ENCODE results near the gene TEN1.
"Not testable (repeated sequence)": the region's sequence is repeated elsewhere in the genome, so short reads cannot be mapped to it uniquely, and the experiment has no call there.

The TEN1 gene

GRCh38 chr17:76039121-76039520 is 60.1 kb downstream of the TEN1 start:
- H3K36me3 ChIP-seq (ENCODE audit: low read length): peaks cover 4% of the 10 kb centered on the region; the same call in 1 of the 2 replicates

GRCh38 chr17:76040376-76040775 is 61.3 kb downstream of the TEN1 start:
- Histone ChIP-seq H3K27me3 (ENCODE audit: low read length) (no peaks in the 10 kb centered on the region), H3K9ac (ENCODE audit: low read length) (no peak overlapping the region), H3K9me2 (replicated peaks; ENCODE audit: insufficient read depth, low read length) (no peaks in the 10 kb centered on the region), H4K20me1 (ENCODE audit: low read depth, low read length) (no peaks in the 10 kb centered on the region), H3K27ac (ENCODE audit: low read depth, low read length) (no peak overlapping the region), H3K4me2 (ENCODE audit: low read depth, low read length, poor library complexity, severe bottlenecking) (no peak overlapping the region), H3K36me3 (ENCODE audit: low read length) (peaks cover 8% of the 10 kb centered on the region; the same call in 1 of the 2 replicates), H3F3A (ENCODE audit: insufficient read depth) (no peaks in the 10 kb centered on the region), H2AFZ (ENCODE audit: low read depth, low read length, severe bottlenecking) (no peak overlapping the region), H3K9me3 (ENCODE audit: insufficient read depth, low read length) (no peaks in the 10 kb centered on the region), H3K79me2 (ENCODE audit: insufficient read depth, low read length) (no peaks in the 10 kb centered on the region), H3K4me3 (ENCODE audit: insufficient read depth, low read length, poor library complexity, severe bottlenecking) (no peak overlapping the region)
- TF ChIP-seq CTCF (IDR thresholded peaks at IDR 0.05; ENCODE audit: insufficient read depth, low read length, poor library complexity, severe bottlenecking) (no peak), EZH2phosphoT487 (conservative IDR thresholded peaks at IDR 0.05; ENCODE audit: low read length) (no peak)

More at GRCh38 chr17:76039121-76039520, 60.1 kb downstream of the TEN1 start:
- Histone ChIP-seq H4K20me1 (ENCODE audit: low read depth, low read length) (no peaks in the 10 kb centered on the region), H3K79me2 (ENCODE audit: insufficient read depth, low read length) (no peaks in the 10 kb centered on the region), H3K4me2 (ENCODE audit: low read depth, low read length, poor library complexity, severe bottlenecking) (no peak overlapping the region), H3K9me3 (ENCODE audit: insufficient read depth, low read length) (no peaks in the 10 kb centered on the region), H3K9ac (ENCODE audit: low read length) (no peak overlapping the region), H3K27me3 (ENCODE audit: low read length) (no peaks in the 10 kb centered on the region), H2AFZ (ENCODE audit: low read depth, low read length, severe bottlenecking) (no peak overlapping the region), H3K9me2 (replicated peaks; ENCODE audit: insufficient read depth, low read length) (no peaks in the 10 kb centered on the region), H3K27ac (ENCODE audit: low read depth, low read length) (no peak overlapping the region), H3K4me3 (ENCODE audit: insufficient read depth, low read length, poor library complexity, severe bottlenecking) (no peak overlapping the region), H3F3A (ENCODE audit: insufficient read depth) (no peaks in the 10 kb centered on the region)
- no peak for TF ChIP-seq CTCF (IDR thresholded peaks at IDR 0.05; ENCODE audit: insufficient read depth, low read length, poor library complexity, severe bottlenecking)
- no peak for TF ChIP-seq EZH2phosphoT487 (conservative IDR thresholded peaks at IDR 0.05; ENCODE audit: low read length)

GRCh38 chr17:76042868-76043267 is 63.8 kb downstream of the TEN1 start:
- not testable (repeated sequence) for H3K79me2 ChIP-seq (ENCODE audit: insufficient read depth, low read length); H4K20me1 ChIP-seq (ENCODE audit: low read depth, low read length); H3K9ac ChIP-seq (ENCODE audit: low read length); H3F3A ChIP-seq (ENCODE audit: insufficient read depth); H3K4me2 ChIP-seq (ENCODE audit: low read depth, low read length, poor library complexity, severe bottlenecking); H3K9me2 ChIP-seq (replicated peaks; ENCODE audit: insufficient read depth, low read length); H2AFZ ChIP-seq (ENCODE audit: low read depth, low read length, severe bottlenecking); H3K27me3 ChIP-seq (ENCODE audit: low read length); H3K9me3 ChIP-seq (ENCODE audit: insufficient read depth, low read length); H3K4me3 ChIP-seq (ENCODE audit: insufficient read depth, low read length, poor library complexity, severe bottlenecking); H3K27ac ChIP-seq (ENCODE audit: low read depth, low read length)
- peaks cover 15% of the 10 kb centered on the region; the same call in 1 of the 2 replicates for H3K36me3 ChIP-seq (ENCODE audit: low read length)

GRCh38 chr17:76044475-76045007 is 65.5 kb downstream of the TEN1 start:
- H3K27ac ChIP-seq (ENCODE audit: low read depth, low read length); H3K9me3 ChIP-seq (ENCODE audit: insufficient read depth, low read length); H3K9me2 ChIP-seq (replicated peaks; ENCODE audit: insufficient read depth, low read length); H3K4me2 ChIP-seq (ENCODE audit: low read depth, low read length, poor library complexity, severe bottlenecking); H4K20me1 ChIP-seq (ENCODE audit: low read depth, low read length); H3K9ac ChIP-seq (ENCODE audit: low read length); H3F3A ChIP-seq (ENCODE audit: insufficient read depth); H3K79me2 ChIP-seq (ENCODE audit: insufficient read depth, low read length); H2AFZ ChIP-seq (ENCODE audit: low read depth, low read length, severe bottlenecking); H3K4me3 ChIP-seq (ENCODE audit: insufficient read depth, low read length, poor library complexity, severe bottlenecking); H3K27me3 ChIP-seq (ENCODE audit: low read length): not testable (repeated sequence)
- peaks cover 17% of the 10 kb centered on the region; the same call in 1 of the 2 replicates for H3K36me3 ChIP-seq (ENCODE audit: low read length)

Data from SU-DHL-6 (cell line).